ENCODE measurements around the gene TMCO2. TPM values are rescaled to one million over a fixed set of nuclear protein-coding genes. Genes with fewer than 3 reads are reported as not detected.

Gene TMCO2
- polyA plus RNA-seq, 3 donors, result not detected

DNA sequence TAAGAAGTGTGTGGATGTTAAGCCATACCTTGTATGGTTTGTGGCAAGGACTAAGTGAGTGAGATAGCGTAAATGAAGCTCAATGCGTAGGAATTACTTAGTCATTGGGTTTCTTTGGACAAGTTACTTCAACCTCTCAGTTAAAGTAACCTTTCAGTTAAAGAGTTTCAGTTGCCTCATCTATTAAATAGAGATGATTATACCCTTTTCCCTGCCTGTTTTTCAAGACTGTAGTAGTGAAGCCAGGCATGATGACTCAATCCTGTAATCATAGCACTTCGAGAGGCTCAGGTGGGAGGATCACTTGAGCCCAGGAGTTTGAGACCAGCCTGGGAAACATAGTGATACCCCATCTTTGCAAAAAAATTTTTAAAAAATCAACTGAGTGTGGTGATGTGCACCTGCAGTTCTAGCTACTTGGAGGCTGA, 16.6 kb downstream of the TMCO2 start:
- Mint-ChIP-seq H3K27ac (no peak overlapping the region), H3K4me1 (peaks cover 4% of the 10 kb centered on the region), H3K27me3 (ENCODE audit: low read depth in 3 of 3) (no peaks in the 10 kb centered on the region), H3K4me3 (no peak overlapping the region), H3K9me3 (no peaks in the 10 kb centered on the region), H3K36me3 (peaks cover 63 to 79% of the 10 kb centered on the region in 2 donors)
- no peak overlapping the region for H3K4me3 ChIP-seq (replicated peaks in 1 of 3; ENCODE audit: low read depth in 2 of 3, low read length in 3 of 3)
- H3K4me2 ChIP-seq (replicated peaks; ENCODE audit: extremely low read depth, low read length, poor library complexity, severe bottlenecking), result no peak overlapping the region
- no CpG with 5 or more reads among the region's 3 CpGs for WGBS (ENCODE audit: insufficient coverage)
- peaks cover 58% of the 10 kb centered on the region for H3K79me2 ChIP-seq (ENCODE audit: insufficient read depth, low read length)
- peaks cover 21% of the 10 kb centered on the region for H4K20me1 ChIP-seq (ENCODE audit: insufficient read depth, low read length)
- intact Hi-C loops (cut with micrococcal nuclease), result no loop called here
- H3K36me3 ChIP-seq (replicated peaks in 1 of 2; ENCODE audit: control insufficient read depth in 1 of 2, insufficient read depth in 2 of 2, low read length in 2 of 2), result peaks cover 76 to 98% of the 10 kb centered on the region in 2 donors
- no peak overlapping the region for H2AFZ ChIP-seq (ENCODE audit: insufficient read depth, low read depth, low read length, poor library complexity, severe bottlenecking)
- H3K9ac ChIP-seq (ENCODE audit: insufficient read depth, low read length, poor library complexity, severe bottlenecking), result no peak overlapping the region
- no peak overlapping the region for H3K27ac ChIP-seq (ENCODE audit: low read depth in 1 of 2, low read length in 2 of 2)
- TF ChIP-seq, protein P1, sequence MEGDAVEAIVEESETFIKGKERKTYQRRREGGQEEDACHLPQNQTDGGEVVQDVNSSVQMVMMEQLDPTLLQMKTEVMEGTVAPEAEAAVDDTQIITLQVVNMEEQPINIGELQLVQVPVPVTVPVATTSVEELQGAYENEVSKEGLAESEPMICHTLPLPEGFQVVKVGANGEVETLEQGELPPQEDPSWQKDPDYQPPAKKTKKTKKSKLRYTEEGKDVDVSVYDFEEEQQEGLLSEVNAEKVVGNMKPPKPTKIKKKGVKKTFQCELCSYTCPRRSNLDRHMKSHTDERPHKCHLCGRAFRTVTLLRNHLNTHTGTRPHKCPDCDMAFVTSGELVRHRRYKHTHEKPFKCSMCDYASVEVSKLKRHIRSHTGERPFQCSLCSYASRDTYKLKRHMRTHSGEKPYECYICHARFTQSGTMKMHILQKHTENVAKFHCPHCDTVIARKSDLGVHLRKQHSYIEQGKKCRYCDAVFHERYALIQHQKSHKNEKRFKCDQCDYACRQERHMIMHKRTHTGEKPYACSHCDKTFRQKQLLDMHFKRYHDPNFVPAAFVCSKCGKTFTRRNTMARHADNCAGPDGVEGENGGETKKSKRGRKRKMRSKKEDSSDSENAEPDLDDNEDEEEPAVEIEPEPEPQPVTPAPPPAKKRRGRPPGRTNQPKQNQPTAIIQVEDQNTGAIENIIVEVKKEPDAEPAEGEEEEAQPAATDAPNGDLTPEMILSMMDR (IDR thresholded peaks at IDR 0.05), result no peak
- no peaks in the 10 kb centered on the region for H3K27me3 ChIP-seq (ENCODE audit: control insufficient read depth in 2 of 2, insufficient read depth in 2 of 2, low read length in 2 of 2)
- no peaks in the 10 kb centered on the region for H3K4me1 ChIP-seq (ENCODE audit: control insufficient read depth in 1 of 2, insufficient read depth in 2 of 2, low read length in 2 of 2)
- H3K9me3 ChIP-seq (replicated peaks in 1 of 2; ENCODE audit: control insufficient read depth in 1 of 2, insufficient read depth in 1 of 2, low read length in 2 of 2), result no peaks in the 10 kb centered on the region
- DNase-seq, result no peak

GRCh38 chr1:40265298-40265697, 17.6 kb downstream of the TMCO2 start:
- H3K9ac ChIP-seq (ENCODE audit: insufficient read depth, low read length, poor library complexity, severe bottlenecking), result no peak overlapping the region
- Mint-ChIP-seq H3K36me3 (peaks cover 68 to 85% of the 10 kb centered on the region in 2 donors), H3K4me1 (no peaks in the 10 kb centered on the region), H3K27me3 (ENCODE audit: low read depth in 3 of 3) (no peaks in the 10 kb centered on the region), H3K27ac (no peak overlapping the region), H3K4me3 (no peak overlapping the region), H3K9me3 (no peaks in the 10 kb centered on the region)
- H3K79me2 ChIP-seq (ENCODE audit: insufficient read depth, low read length), result peaks cover 49% of the 10 kb centered on the region
- TF ChIP-seq, protein P1 (IDR thresholded peaks at IDR 0.05), result no peak
- no peak overlapping the region for H3K4me2 ChIP-seq (replicated peaks; ENCODE audit: extremely low read depth, low read length, poor library complexity, severe bottlenecking)
- H3K27ac ChIP-seq (ENCODE audit: low read depth in 1 of 2, low read length in 2 of 2), result no peak overlapping the region
- H2AFZ ChIP-seq (ENCODE audit: insufficient read depth, low read depth, low read length, poor library complexity, severe bottlenecking), result no peak overlapping the region
- H3K4me1 ChIP-seq (ENCODE audit: control insufficient read depth in 1 of 2, insufficient read depth in 2 of 2, low read length in 2 of 2), result no peaks in the 10 kb centered on the region
- H3K27me3 ChIP-seq (ENCODE audit: control insufficient read depth in 2 of 2, insufficient read depth in 2 of 2, low read length in 2 of 2), result no peaks in the 10 kb centered on the region
- peaks cover 21% of the 10 kb centered on the region for H4K20me1 ChIP-seq (ENCODE audit: insufficient read depth, low read length)
- H3K36me3 ChIP-seq (replicated peaks in 1 of 2; ENCODE audit: control insufficient read depth in 1 of 2, insufficient read depth in 2 of 2, low read length in 2 of 2), result peaks cover 84 to 98% of the 10 kb centered on the region in 2 donors
- intact Hi-C loops (cut with micrococcal nuclease), result loop anchor here in 1 of 2 donors (5.0 kb wide), 1 partner anchor 47 kb away; no protein-coding TSS in a partner anchor
- no peaks in the 10 kb centered on the region for H3K9me3 ChIP-seq (replicated peaks in 1 of 2; ENCODE audit: control insufficient read depth in 1 of 2, insufficient read depth in 1 of 2, low read length in 2 of 2)
- no peak overlapping the region for H3K4me3 ChIP-seq (replicated peaks in 1 of 3; ENCODE audit: low read depth in 2 of 3, low read length in 3 of 3)
- DNase-seq, result no peak

Measured in CD14-positive monocyte (primary cell).